AG09309 (cell line): ENCODE results near the gene BLMH.

Experiments used
- DNase-seq: peaks from one replicate; pipeline ENCODE4 v3.0.0-alpha.2; 2010; ENCODE audit warnings: low read depth
- H3K4me3 ChIP-seq: 2 replicates; pipeline ENCODE4 v1.5.1; 2011; ENCODE audit warnings: mild to moderate bottlenecking, low read depth, low read length, moderate library complexity; ENCODE audit not compliant: control insufficient read depth
- CTCF ChIP-seq: IDR thresholded peaks from 2 replicates; pipeline ENCODE4 v1.5.1; 2011; ENCODE audit warnings: mild to moderate bottlenecking, low read depth, low read length, inconsistent platforms; ENCODE audit not compliant: insufficient read depth, control insufficient read depth; ENCODE audit errors: missing control alignments

BLMH gene

GRCh38 chr17:30321314-30321713 is 29.6 kb upstream of the BLMH start:
- DNase-seq: no peak
- no peak for TF ChIP-seq CTCF
- no peak overlapping the region for H3K4me3 ChIP-seq

- no peak for DNase-seq
- TF ChIP-seq CTCF: no peak
- H3K4me3 ChIP-seq: no peak overlapping the region
These were observed 26.4 kb upstream of the BLMH start for GRCh38 chr17:30318155-30318554.

DNA sequence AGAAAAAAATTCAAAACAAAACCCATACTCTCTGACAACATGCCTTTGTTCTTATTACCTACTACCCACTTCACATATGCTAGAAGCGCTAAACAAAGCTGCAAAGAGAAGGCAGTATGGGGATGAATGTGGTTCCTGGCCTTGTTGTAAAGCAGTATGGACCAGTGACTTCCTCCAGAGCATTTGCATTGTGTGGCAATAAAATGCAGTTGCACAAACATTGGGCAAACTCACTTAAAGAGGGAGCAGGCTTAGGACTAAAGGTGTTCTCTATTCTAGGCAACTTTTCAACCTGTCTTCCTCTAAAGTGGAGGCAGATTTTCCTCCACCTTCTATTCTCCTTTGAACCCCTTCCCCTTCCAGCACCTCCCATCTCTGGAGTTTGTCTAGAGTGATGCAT is 25.0 kb upstream of the BLMH start:
- TF ChIP-seq CTCF: no peak
- DNase-seq: no peak
- no peak overlapping the region for H3K4me3 ChIP-seq

GRCh38 chr17:30315106-30315505 is 23.4 kb upstream of the BLMH start:
- no peak for DNase-seq
- no peak overlapping the region for H3K4me3 ChIP-seq
- no peak for TF ChIP-seq CTCF

- TF ChIP-seq CTCF: no peak
- DNase-seq: no peak
- no peak overlapping the region for H3K4me3 ChIP-seq
These were observed 22.7 kb upstream of the BLMH start for GRCh38 chr17:30314474-30314873.

GRCh38 chr17:30312226-30312625 is 20.5 kb upstream of the BLMH start:
- TF ChIP-seq CTCF: no peak
- no peak for DNase-seq
- H3K4me3 ChIP-seq: no peak overlapping the region

DNA sequence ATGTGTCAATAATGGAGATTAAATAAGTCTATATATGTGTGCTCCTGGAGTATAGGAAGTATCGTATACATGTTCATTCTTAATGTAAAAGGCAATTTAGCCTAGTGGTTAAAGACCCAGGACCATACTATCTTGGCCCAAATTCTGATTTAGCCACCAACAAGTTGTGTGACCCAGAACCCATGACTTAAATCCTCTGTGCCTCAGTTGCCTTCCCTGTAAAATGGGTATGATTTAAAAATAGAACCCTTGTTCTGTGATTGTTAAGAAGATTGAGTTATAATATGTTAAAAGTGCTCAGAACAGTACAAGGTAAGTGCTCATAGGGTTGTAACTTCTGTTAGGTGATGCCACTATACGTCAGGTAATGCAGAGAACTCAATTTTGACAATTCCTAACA is 18.8 kb upstream of the BLMH start:
- no peak for DNase-seq
- no peak for TF ChIP-seq CTCF
- no peak overlapping the region for H3K4me3 ChIP-seq
